Measurements from ENCODE around the gene MCM10.
A peak's percentile ranks its signal among the peaks of the same experiment; 100 is the strongest.

MCM10 gene

DNA sequence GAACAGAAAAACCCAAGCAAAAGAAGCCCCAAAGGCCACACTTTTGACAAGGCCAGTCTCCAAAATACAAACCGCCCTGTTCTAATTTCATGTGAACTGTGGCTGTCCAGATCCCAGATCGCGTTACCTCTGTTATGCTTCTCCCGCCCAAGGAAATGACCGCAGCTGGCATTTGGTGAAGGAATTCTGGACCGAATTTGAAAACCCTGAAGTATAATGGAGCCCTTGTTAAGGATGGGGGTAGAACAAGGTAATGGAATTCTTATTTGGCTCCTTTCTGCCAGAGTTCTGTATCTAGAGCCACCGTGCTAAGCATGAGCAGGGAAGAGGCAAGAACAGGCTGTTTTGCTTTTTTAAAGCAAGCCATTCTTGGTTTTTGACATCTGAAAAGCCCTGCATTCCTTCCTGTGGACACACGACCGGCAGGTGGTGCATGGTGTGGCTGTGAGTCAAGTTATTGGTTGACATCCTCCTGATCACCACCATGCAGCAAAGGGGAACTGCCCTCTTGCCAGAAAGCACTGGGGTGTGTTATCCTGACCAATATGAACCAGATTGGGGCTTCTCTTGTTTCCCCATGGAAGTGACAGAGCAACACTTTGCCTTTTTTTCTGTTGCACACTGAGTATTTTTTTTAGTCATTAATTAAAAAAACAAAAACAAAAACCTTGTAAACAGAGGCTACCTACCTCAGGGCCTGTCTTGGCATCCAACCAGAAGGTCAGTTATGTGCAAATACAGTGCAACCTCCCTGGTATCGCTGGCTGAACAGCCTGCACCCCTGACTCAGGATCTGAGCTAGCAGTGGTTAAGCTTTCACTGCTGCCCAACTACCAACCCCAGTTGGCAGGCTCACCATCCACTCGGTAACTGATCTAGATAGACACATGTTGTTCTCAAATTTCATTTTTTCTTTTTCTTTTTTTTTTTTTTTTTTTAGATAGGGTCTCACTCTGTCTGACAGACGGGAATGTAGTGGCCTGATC is 58.6 kb downstream of the MCM10 start:
- Histone ChIP-seq H3K4me3 (ENCODE audit: low read depth, low read length) (no peak overlapping the region), H3K9ac (ENCODE audit: low read depth, low read length) (no peak overlapping the region), H3K27me3 (ENCODE audit: control insufficient read depth, insufficient read depth, low read length) (no peaks in the 10 kb centered on the region), H3K9me3 (ENCODE audit: control insufficient read depth, insufficient read depth, low read length) (no peaks in the 10 kb centered on the region), H3K36me3 (ENCODE audit: control insufficient read depth, insufficient read depth, low read length) (no peaks in the 10 kb centered on the region), H3K27ac (ENCODE audit: low read depth, low read length) (peak overlapping the region; percentile 15), H3K4me1 (ENCODE audit: control insufficient read depth, insufficient read depth, low read length) (peaks cover 10% of the 10 kb centered on the region)

DNA sequence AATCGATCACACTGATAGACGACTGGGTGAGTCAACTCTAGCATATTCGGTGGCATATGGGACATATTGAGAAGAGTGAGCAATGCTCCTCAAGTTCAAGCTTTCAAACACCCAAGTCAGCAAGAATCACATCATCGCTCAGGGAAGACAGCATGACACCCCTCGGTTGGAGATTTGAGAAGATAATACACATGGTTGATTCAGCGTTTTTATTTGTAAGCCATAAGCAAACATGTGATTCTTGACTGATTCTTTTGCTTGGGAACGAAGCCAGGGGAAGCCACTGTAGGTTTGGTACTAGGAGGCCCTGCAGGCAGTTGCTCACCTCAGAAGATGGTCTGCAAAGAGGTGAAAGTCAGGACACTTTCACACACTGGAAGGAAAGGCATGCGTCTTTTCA is 60.2 kb downstream of the MCM10 start:
- H3K9ac ChIP-seq (ENCODE audit: low read depth, low read length) = no peak overlapping the region
- H3K36me3 ChIP-seq (ENCODE audit: control insufficient read depth, insufficient read depth, low read length) = no peaks in the 10 kb centered on the region
- H3K9me3 ChIP-seq (ENCODE audit: control insufficient read depth, insufficient read depth, low read length) = no peaks in the 10 kb centered on the region
- H3K27ac ChIP-seq (ENCODE audit: low read depth, low read length) = no peak overlapping the region
- H3K4me1 ChIP-seq (ENCODE audit: control insufficient read depth, insufficient read depth, low read length) = peaks cover 10% of the 10 kb centered on the region
- no peak overlapping the region for H3K4me3 ChIP-seq (ENCODE audit: low read depth, low read length)
- H3K27me3 ChIP-seq (ENCODE audit: control insufficient read depth, insufficient read depth, low read length) = no peaks in the 10 kb centered on the region

DNA sequence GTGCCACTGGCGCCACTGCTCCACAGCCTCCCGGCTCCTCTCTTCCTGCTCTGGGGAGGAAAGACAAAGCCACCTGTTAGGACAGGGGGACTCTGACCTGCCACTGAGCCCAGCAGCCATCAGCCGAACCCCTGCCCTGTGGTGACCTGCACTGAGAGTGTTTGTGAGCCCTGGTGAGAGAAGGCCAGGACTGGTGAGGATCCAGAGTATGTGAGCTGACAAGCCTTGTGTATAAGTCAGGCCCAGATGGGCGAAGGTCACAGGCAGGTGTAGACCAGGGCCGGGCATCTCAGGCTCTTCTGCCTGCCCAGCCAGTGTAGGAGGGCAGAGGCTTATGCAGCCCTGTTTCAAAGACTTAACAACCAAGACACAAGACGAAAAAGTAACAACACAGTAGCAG is 60.8 kb downstream of the MCM10 start:
- H3K27ac ChIP-seq (ENCODE audit: low read depth, low read length) = no peak overlapping the region
- peaks cover 10% of the 10 kb centered on the region for H3K4me1 ChIP-seq (ENCODE audit: control insufficient read depth, insufficient read depth, low read length)
- H3K9ac ChIP-seq (ENCODE audit: low read depth, low read length) = no peak overlapping the region
- no peaks in the 10 kb centered on the region for H3K36me3 ChIP-seq (ENCODE audit: control insufficient read depth, insufficient read depth, low read length)
- H3K9me3 ChIP-seq (ENCODE audit: control insufficient read depth, insufficient read depth, low read length) = no peaks in the 10 kb centered on the region
- H3K4me3 ChIP-seq (ENCODE audit: low read depth, low read length) = no peak overlapping the region
- no peaks in the 10 kb centered on the region for H3K27me3 ChIP-seq (ENCODE audit: control insufficient read depth, insufficient read depth, low read length)

DNA sequence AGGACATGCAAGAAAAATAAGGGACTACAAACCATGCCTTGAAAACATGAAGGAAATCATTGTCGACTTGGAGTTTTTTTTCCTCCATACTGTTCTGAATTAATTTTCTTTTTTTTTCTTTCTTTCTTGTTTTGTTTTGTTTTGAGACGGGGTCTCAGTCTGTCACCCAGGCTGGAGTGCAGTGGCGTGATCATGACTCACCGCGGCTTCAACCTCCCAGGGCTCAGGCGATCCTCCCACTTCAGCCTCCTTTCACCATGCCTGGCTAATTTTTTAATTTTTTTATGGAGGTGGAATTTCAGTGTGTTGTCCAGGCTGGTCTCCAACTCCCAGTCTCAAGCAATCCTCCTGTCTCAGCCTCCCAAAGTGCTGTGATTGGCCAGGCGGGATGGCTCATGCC is 61.2 kb downstream of the MCM10 start:
- Histone ChIP-seq H3K9ac (ENCODE audit: low read depth, low read length) (no peak overlapping the region), H3K9me3 (ENCODE audit: control insufficient read depth, insufficient read depth, low read length) (no peaks in the 10 kb centered on the region), H3K27ac (ENCODE audit: low read depth, low read length) (no peak overlapping the region), H3K36me3 (ENCODE audit: control insufficient read depth, insufficient read depth, low read length) (no peaks in the 10 kb centered on the region), H3K4me1 (ENCODE audit: control insufficient read depth, insufficient read depth, low read length) (peaks cover 10% of the 10 kb centered on the region), H3K27me3 (ENCODE audit: control insufficient read depth, insufficient read depth, low read length) (no peaks in the 10 kb centered on the region), H3K4me3 (ENCODE audit: low read depth, low read length) (no peak overlapping the region)

DNA sequence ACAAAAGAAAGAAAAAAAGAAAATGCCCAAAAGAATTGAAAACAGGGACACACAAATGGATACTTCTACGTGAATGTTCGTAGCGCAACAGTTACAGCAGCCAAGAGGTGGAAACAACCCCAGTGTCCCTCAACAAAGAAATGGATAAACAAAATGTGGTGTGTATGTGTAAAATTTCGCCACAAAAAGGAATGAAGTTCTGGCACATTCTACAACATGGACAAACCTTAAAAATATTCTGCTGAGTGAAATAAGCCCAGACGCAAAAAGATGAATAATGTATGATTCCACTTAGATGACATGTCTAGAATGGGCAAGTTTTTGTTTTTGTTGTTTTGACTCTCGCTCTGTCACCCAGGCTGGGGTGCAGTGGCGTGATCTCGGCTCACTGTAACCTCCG is 61.9 kb downstream of the MCM10 start:
- H3K4me3 ChIP-seq (ENCODE audit: low read depth, low read length) = no peak overlapping the region
- H3K27ac ChIP-seq (ENCODE audit: low read depth, low read length) = no peak overlapping the region
- no peaks in the 10 kb centered on the region for H3K27me3 ChIP-seq (ENCODE audit: control insufficient read depth, insufficient read depth, low read length)
- no peaks in the 10 kb centered on the region for H3K9me3 ChIP-seq (ENCODE audit: control insufficient read depth, insufficient read depth, low read length)
- no peak overlapping the region for H3K9ac ChIP-seq (ENCODE audit: low read depth, low read length)
- H3K4me1 ChIP-seq (ENCODE audit: control insufficient read depth, insufficient read depth, low read length) = peaks cover 10% of the 10 kb centered on the region
- H3K36me3 ChIP-seq (ENCODE audit: control insufficient read depth, insufficient read depth, low read length) = no peaks in the 10 kb centered on the region

DNA sequence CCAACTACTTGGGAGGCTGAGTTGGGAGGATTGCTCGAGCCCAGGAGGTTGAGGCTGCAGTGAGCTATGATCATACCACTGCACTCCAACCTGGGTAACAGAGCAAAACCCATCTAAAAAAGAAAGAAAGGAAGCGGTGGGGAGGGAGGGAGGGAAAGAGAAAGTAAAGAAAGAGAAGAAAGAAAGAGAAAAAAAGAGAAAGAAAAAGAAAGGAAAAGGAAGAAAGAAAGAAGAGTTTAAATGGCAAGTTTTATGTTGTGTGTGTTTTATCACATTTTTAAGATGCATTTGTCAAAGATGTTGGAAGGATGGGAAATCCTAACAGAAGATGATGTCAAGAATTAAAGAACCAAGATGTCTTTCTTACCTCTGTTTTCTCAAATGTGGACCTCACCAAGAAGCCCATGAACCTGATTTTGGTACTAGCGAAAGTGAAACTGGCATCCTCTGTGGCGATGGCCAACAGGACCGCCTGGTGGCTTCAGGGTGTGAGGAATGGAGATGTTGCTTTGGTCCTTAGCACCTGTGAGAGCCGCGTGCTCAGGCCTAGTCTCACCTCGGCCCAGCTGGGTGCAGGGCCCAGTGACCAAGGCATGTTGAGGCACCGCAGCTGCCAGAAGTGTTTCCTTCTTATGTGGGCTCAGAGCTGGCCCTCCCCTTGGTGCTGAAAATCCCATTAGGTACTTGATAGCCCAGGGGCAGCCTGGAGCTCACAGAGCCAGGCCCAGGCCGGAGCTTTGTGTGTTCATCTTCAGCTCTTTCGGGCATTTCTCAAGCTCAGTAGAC is 63.0 kb downstream of the MCM10 start:
- H3K27ac ChIP-seq (ENCODE audit: low read depth, low read length) = no peak overlapping the region
- peaks cover 9% of the 10 kb centered on the region for H3K4me1 ChIP-seq (ENCODE audit: control insufficient read depth, insufficient read depth, low read length)
- no peak overlapping the region for H3K4me3 ChIP-seq (ENCODE audit: low read depth, low read length)

DNA sequence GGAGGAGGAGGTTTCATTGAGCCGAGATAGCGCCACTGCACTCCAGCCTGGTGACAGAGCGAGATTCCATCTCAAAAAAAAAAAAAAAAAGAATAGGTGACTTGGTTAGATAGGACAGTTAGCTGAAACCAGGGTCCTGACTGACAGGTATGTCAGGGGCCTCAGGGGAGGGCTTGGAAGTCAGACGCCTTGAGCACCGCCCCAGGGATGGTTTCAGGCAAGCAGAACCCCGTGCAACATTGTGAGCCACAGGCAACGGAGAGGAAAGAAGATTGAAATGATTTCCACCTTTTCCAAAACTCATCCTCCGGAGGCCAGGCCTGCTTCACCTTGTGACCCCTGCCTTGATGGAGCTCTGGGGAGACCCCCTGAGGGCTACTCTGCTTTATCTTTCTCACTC is 64.2 kb downstream of the MCM10 start:
- Histone ChIP-seq H3K27ac (ENCODE audit: low read depth, low read length) (no peak overlapping the region), H3K36me3 (ENCODE audit: control insufficient read depth, insufficient read depth, low read length) (no peaks in the 10 kb centered on the region), H3K4me3 (ENCODE audit: low read depth, low read length) (no peak overlapping the region), H3K4me1 (ENCODE audit: control insufficient read depth, insufficient read depth, low read length) (no peaks in the 10 kb centered on the region), H3K27me3 (ENCODE audit: control insufficient read depth, insufficient read depth, low read length) (no peaks in the 10 kb centered on the region), H3K9ac (ENCODE audit: low read depth, low read length) (no peak overlapping the region), H3K9me3 (ENCODE audit: control insufficient read depth, insufficient read depth, low read length) (no peaks in the 10 kb centered on the region)

More for the DNA sequence above, 63.0 kb downstream of the MCM10 start:
- H3K9ac ChIP-seq (ENCODE audit: low read depth, low read length) = no peak overlapping the region
- no peaks in the 10 kb centered on the region for H3K9me3 ChIP-seq (ENCODE audit: control insufficient read depth, insufficient read depth, low read length)
- no peaks in the 10 kb centered on the region for H3K36me3 ChIP-seq (ENCODE audit: control insufficient read depth, insufficient read depth, low read length)
- no peaks in the 10 kb centered on the region for H3K27me3 ChIP-seq (ENCODE audit: control insufficient read depth, insufficient read depth, low read length)

DNA sequence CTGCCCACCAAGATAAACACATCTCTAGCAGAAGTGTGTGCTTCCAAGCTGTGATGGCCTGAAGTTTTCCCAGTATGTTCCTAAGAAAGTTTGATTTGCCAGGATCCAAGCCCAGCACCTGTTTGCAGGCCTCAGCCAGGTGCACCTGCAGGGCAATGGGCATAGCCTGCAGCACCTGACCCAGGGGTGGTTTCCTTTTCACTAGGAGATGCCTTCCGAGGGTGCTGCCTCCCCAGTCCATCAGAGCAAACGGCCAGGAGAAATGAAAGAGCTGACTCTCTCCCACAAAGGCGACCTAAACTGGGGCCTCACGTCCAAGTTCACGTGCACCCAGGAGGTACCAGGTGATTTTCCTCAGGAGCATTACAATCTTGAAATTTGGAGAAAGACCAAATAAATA is 65.7 kb downstream of the MCM10 start:
- no peak overlapping the region for H3K4me3 ChIP-seq (ENCODE audit: low read depth, low read length)
- no peak overlapping the region for H3K9ac ChIP-seq (ENCODE audit: low read depth, low read length)
- no peaks in the 10 kb centered on the region for H3K36me3 ChIP-seq (ENCODE audit: control insufficient read depth, insufficient read depth, low read length)
- H3K9me3 ChIP-seq (ENCODE audit: control insufficient read depth, insufficient read depth, low read length) = no peaks in the 10 kb centered on the region
- H3K27ac ChIP-seq (ENCODE audit: low read depth, low read length) = no peak overlapping the region
- H3K27me3 ChIP-seq (ENCODE audit: control insufficient read depth, insufficient read depth, low read length) = no peaks in the 10 kb centered on the region
- no peaks in the 10 kb centered on the region for H3K4me1 ChIP-seq (ENCODE audit: control insufficient read depth, insufficient read depth, low read length)

DNA sequence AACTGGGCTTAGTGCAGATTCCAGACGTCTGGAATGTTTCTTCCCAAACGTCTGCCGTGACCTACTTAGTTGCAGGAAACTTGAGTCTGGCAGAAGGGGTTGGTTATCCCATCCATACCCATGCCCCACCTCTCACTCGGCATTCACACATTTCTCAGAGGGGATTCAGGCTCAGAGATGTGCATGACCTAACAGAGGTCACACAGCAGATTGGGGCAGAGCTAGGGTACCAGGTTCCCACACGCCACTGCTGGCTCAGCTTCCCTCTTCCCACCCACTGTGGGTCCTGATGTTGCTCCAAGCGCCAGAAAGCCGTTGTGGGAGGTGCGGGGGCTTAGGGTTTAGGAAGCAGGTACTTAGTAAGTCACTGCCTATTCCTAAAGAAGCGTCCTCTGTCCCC is 69.8 kb downstream of the MCM10 start:
- no peak overlapping the region for H3K9ac ChIP-seq (ENCODE audit: low read depth, low read length)

DNA sequence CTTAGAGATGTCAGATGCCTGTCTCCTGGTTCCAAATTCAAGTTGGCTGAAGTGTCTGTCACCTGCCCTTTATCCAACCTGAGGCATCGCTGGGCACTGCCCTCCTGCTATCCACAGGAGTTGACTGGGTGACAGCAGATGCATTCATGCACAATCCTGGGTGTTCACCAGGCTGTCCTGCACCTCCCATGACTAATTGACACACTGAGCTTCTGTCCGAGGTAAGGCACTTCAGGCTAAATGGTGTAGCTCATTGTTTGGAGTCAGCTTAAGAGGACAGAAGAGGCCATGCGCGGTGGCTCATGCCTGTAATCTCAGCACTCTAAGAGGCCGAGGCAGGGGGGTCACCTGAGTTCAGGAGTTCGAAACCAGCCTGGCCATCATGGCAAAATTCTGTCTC is 70.5 kb downstream of the MCM10 start:
- Histone ChIP-seq H3K4me3 (ENCODE audit: low read depth, low read length) (no peak overlapping the region), H3K27me3 (ENCODE audit: control insufficient read depth, insufficient read depth, low read length) (no peaks in the 10 kb centered on the region), H3K4me1 (ENCODE audit: control insufficient read depth, insufficient read depth, low read length) (peaks cover 17% of the 10 kb centered on the region), H3K9ac (ENCODE audit: low read depth, low read length) (no peak overlapping the region), H3K27ac (ENCODE audit: low read depth, low read length) (no peak overlapping the region), H3K9me3 (ENCODE audit: control insufficient read depth, insufficient read depth, low read length) (no peaks in the 10 kb centered on the region), H3K36me3 (ENCODE audit: control insufficient read depth, insufficient read depth, low read length) (no peaks in the 10 kb centered on the region)

More for the DNA sequence above, 69.8 kb downstream of the MCM10 start:
- Histone ChIP-seq H3K27ac (ENCODE audit: low read depth, low read length) (no peak overlapping the region), H3K36me3 (ENCODE audit: control insufficient read depth, insufficient read depth, low read length) (no peaks in the 10 kb centered on the region), H3K4me1 (ENCODE audit: control insufficient read depth, insufficient read depth, low read length) (peaks cover 17% of the 10 kb centered on the region), H3K27me3 (ENCODE audit: control insufficient read depth, insufficient read depth, low read length) (no peaks in the 10 kb centered on the region), H3K9me3 (ENCODE audit: control insufficient read depth, insufficient read depth, low read length) (no peaks in the 10 kb centered on the region), H3K4me3 (ENCODE audit: low read depth, low read length) (no peak overlapping the region)

DNA sequence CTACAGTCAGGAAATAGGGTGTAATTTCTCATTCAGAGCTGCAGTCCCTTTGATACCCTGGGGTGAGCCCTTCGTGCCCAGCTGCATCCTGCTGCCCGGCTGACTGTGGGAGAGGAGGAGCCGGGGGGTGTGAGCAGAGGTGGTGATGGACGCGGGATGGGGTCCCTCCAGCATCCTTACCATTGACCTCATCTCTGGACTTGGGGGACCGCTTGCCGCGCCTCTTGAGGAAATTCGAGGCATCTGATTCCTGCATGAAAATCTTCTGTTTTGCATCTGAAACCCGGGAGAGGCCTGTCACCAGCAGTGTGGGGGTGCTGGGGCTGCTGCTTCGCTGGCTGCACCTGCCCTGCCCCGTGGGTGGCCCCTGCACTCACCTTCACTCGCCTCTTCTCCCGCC is 72.0 kb downstream of the MCM10 start:
- H3K9ac ChIP-seq (ENCODE audit: low read depth, low read length) = no peak overlapping the region
- H3K27me3 ChIP-seq (ENCODE audit: control insufficient read depth, insufficient read depth, low read length) = no peaks in the 10 kb centered on the region
- H3K27ac ChIP-seq (ENCODE audit: low read depth, low read length) = no peak overlapping the region
- no peak overlapping the region for H3K4me3 ChIP-seq (ENCODE audit: low read depth, low read length)
- H3K4me1 ChIP-seq (ENCODE audit: control insufficient read depth, insufficient read depth, low read length) = peaks cover 17% of the 10 kb centered on the region
- H3K9me3 ChIP-seq (ENCODE audit: control insufficient read depth, insufficient read depth, low read length) = no peaks in the 10 kb centered on the region
- no peaks in the 10 kb centered on the region for H3K36me3 ChIP-seq (ENCODE audit: control insufficient read depth, insufficient read depth, low read length)

Data from HUES48 (cell line).